Measurements from ENCODE around the gene SCYL2. TPM values are rescaled to one million over a fixed set of nuclear protein-coding genes. Genes with fewer than 3 reads are reported as not detected.

Gene SCYL2
- total RNA-seq, 1 donor from 2014 or later = 38.7 TPM

- ChIA-PET CTCF (no interaction called here), POLR2A (no interaction called here)
- H3K36me3 Mint-ChIP-seq (ENCODE audit: low read depth) = no peaks in the 10 kb centered on the region
- peaks cover 16% of the 10 kb centered on the region for H3K27me3 Mint-ChIP-seq
- intact Hi-C loops (cut with micrococcal nuclease) = no loop called here
- H3K9me3 Mint-ChIP-seq = no peaks in the 10 kb centered on the region
- TF ChIP-seq, protein P1, sequence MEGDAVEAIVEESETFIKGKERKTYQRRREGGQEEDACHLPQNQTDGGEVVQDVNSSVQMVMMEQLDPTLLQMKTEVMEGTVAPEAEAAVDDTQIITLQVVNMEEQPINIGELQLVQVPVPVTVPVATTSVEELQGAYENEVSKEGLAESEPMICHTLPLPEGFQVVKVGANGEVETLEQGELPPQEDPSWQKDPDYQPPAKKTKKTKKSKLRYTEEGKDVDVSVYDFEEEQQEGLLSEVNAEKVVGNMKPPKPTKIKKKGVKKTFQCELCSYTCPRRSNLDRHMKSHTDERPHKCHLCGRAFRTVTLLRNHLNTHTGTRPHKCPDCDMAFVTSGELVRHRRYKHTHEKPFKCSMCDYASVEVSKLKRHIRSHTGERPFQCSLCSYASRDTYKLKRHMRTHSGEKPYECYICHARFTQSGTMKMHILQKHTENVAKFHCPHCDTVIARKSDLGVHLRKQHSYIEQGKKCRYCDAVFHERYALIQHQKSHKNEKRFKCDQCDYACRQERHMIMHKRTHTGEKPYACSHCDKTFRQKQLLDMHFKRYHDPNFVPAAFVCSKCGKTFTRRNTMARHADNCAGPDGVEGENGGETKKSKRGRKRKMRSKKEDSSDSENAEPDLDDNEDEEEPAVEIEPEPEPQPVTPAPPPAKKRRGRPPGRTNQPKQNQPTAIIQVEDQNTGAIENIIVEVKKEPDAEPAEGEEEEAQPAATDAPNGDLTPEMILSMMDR (IDR thresholded peaks at IDR 0.05) = no peak
- H3K27ac Mint-ChIP-seq = no peak overlapping the region
- ATAC-seq (ENCODE audit: low read depth) (no peak), DNase-seq (no peak)
- no peaks in the 10 kb centered on the region for H3K4me1 Mint-ChIP-seq
- no peak overlapping the region for H3K4me3 Mint-ChIP-seq
Observed at GRCh38 chr12:100359822-100360221, 92.8 kb downstream of the SCYL2 start.

GRCh38 chr12:100360450-100360849 is 93.5 kb downstream of the SCYL2 start:
- no peaks in the 10 kb centered on the region for H3K9me3 Mint-ChIP-seq
- H3K27ac Mint-ChIP-seq = no peak overlapping the region
- no peak overlapping the region for H3K4me3 Mint-ChIP-seq
- H3K36me3 Mint-ChIP-seq (ENCODE audit: low read depth) = no peaks in the 10 kb centered on the region
- TF ChIP-seq, protein P1 (IDR thresholded peaks at IDR 0.05) = no peak
- ChIA-PET POLR2A (no interaction called here), CTCF (no interaction called here)
- ATAC-seq (ENCODE audit: low read depth) (no peak), DNase-seq (no peak)
- H3K4me1 Mint-ChIP-seq = no peaks in the 10 kb centered on the region
- H3K27me3 Mint-ChIP-seq = peaks cover 14% of the 10 kb centered on the region
- intact Hi-C loops (cut with micrococcal nuclease) = no loop called here

DNA sequence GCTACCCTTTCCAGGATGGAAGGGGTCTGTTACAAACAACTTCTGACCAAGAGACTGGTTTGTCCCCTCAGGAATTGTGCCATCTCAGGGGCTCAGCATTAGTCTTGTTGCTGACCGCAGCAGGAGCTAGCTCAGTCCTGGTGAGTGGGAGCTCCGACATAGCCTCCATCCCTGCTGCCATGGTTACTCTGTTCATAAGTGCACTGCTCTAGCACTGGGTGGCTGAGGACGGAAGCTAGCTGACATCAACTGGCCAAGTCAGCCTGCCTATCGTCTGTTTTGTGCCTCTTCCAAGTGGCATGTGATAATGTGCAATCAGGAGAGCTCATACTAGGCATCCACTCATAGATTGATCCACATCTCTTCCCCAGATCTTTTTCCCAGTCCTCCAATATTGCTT is 97.3 kb downstream of the SCYL2 start:
- Mint-ChIP-seq H3K4me1 (no peaks in the 10 kb centered on the region), H3K36me3 (ENCODE audit: low read depth) (no peaks in the 10 kb centered on the region), H3K27ac (no peak overlapping the region), H3K4me3 (no peak overlapping the region), H3K9me3 (no peaks in the 10 kb centered on the region), H3K27me3 (peaks cover 12% of the 10 kb centered on the region)
- TF ChIP-seq, protein P1 (IDR thresholded peaks at IDR 0.05) = no peak
- intact Hi-C loops (cut with micrococcal nuclease) = no loop called here
- ATAC-seq (ENCODE audit: low read depth) (no peak), DNase-seq (no peak)
- CTCF ChIA-PET = no interaction called here
- POLR2A ChIA-PET = no interaction called here

- TF ChIP-seq, protein P1 (IDR thresholded peaks at IDR 0.05) = no peak
- ChIA-PET POLR2A (no interaction called here), CTCF (no interaction called here)
- H3K4me1 Mint-ChIP-seq = no peaks in the 10 kb centered on the region
- H3K27ac Mint-ChIP-seq = no peak overlapping the region
- no peak for DNase-seq
- H3K36me3 Mint-ChIP-seq (ENCODE audit: low read depth) = no peaks in the 10 kb centered on the region
- no peaks in the 10 kb centered on the region for H3K9me3 Mint-ChIP-seq
- ATAC-seq (ENCODE audit: low read depth) = no peak
- H3K27me3 Mint-ChIP-seq = peaks cover 11% of the 10 kb centered on the region
- H3K4me3 Mint-ChIP-seq = no peak overlapping the region
- intact Hi-C loops (cut with micrococcal nuclease) = no loop called here
Observed at GRCh38 chr12:100365411-100365810, 98.4 kb downstream of the SCYL2 start.

GRCh38 chr12:100368066-100368465 is 101.1 kb downstream of the SCYL2 start:
- H3K36me3 Mint-ChIP-seq (ENCODE audit: low read depth) = no peaks in the 10 kb centered on the region
- H3K27ac Mint-ChIP-seq = no peak overlapping the region
- POLR2A ChIA-PET = no interaction called here
- ATAC-seq (ENCODE audit: low read depth) (no peak), DNase-seq (no peak)
- H3K9me3 Mint-ChIP-seq = no peaks in the 10 kb centered on the region
- CTCF ChIA-PET = no interaction called here
- no peaks in the 10 kb centered on the region for H3K4me1 Mint-ChIP-seq
- TF ChIP-seq, protein P1 (IDR thresholded peaks at IDR 0.05) = no peak
- intact Hi-C loops (cut with micrococcal nuclease) = no loop called here
- no peak overlapping the region for H3K4me3 Mint-ChIP-seq
- H3K27me3 Mint-ChIP-seq = peaks cover 13% of the 10 kb centered on the region

Measured in activated B cell treated with CpG ODN at 0.5 μM for 24 hours (primary cell).